Heart right ventricle (tissue), 16 donors: ENCODE measurements around the gene ARL15. TPM values are rescaled to one million over a fixed set of nuclear protein-coding genes. Genes with fewer than 3 reads are reported as not detected.
A peak's percentile ranks its signal among the peaks of the same experiment; 100 is the strongest.
"Not testable (repeated sequence)": the region's sequence is repeated elsewhere in the genome, so short reads cannot be mapped to it uniquely, and the experiment has no call there.

Source experiments
- ATAC-seq, 8 donors: fragments of 200-7000 bp; cut with Tn5 transposase; one replicate each; pipeline ENCODE4 v1.9.1; 2020; ENCODE audit warnings: mild to moderate bottlenecking in 8 of 8, moderate library complexity in 8 of 8, moderate number of reproducible peaks in 1 of 8
- DNase-seq, 2 donors: peaks; one replicate each; pipeline ENCODE4 v3.0.0-alpha.2; 2020
- H3K27ac ChIP-seq, 10 donors: fragments of 200-600 bp; sonication (generic) in 2 of 10; one replicate each; pipeline versions ENCODE4 v1.5.0 to v1.8.0; 2020 to 2022; ENCODE audit warnings: mild to moderate bottlenecking in 3 of 10
- H3K27me3 ChIP-seq, 7 donors: fragments of 200-600 bp; one replicate each; pipeline ENCODE4 v1.8.0; 2021 to 2022; ENCODE audit warnings: mild to moderate bottlenecking in 2 of 7
- H3K36me3 ChIP-seq, 9 donors: fragments of 200-600 bp; sonication (generic) in 1 of 9; one replicate each; pipeline versions ENCODE4 v1.5.0 to v1.8.0; 2020 to 2022; ENCODE audit warnings: mild to moderate bottlenecking in 2 of 9
- H3K4me1 ChIP-seq, 9 donors: fragments of 200-600 bp; sonication (generic) in 1 of 9; one replicate each; pipeline versions ENCODE4 v1.5.0 to v1.8.0; 2020 to 2022; ENCODE audit warnings: mild to moderate bottlenecking in 4 of 9
- H3K4me3 ChIP-seq, 10 donors: fragments of 200-600 bp; sonication (generic) in 2 of 10; one replicate each; pipeline versions ENCODE4 v1.5.0 to v1.8.0; 2020 to 2022; ENCODE audit warnings: mild to moderate bottlenecking in 7 of 10, moderate library complexity in 2 of 10
- H3K9me3 ChIP-seq, 11 donors: fragments of 200-600 bp in 10 of 11; sonication (generic) in 2 of 11; one replicate each; pipeline versions ENCODE4 v1.5.0 to v1.8.0; 2013 to 2022; ENCODE audit warnings: mild to moderate bottlenecking in 2 of 11, control low read depth in 1 of 11, moderate library complexity in 1 of 11
- CTCF ChIP-seq, 9 donors: fragments of 200-600 bp; sonication (generic) in 2 of 9; IDR thresholded peaks; one replicate each; pipeline versions ENCODE4 v1.5.0 to v1.8.0; 2021 to 2022; ENCODE audit warnings: antibody characterized with exemption in 9 of 9, mild to moderate bottlenecking in 5 of 9, moderate library complexity in 1 of 9
- WGBS, 2 donors: extraction: QIAGEN DNeasy Blood & Tissue Kit; methylation state at CpG; one replicate each; pipeline ENCODE4 v1.1.7; 2013; ENCODE audit warnings: inconsistent platforms in 1 of 2; 5-methylcytosine and 5-hydroxymethylcytosine counted together
- intact Hi-C, 10 donors: fragments of 100-400 bp; cut with DNase I; formaldehyde crosslinking; loops; one replicate each; pipeline versions ENCODE4 v1.11.1 to v1.14.2; 2022
- polyA plus RNA-seq, 2 donors: library from polyadenylated mRNA; stranded (reverse); fragments of 200-250 nt; gene quantifications; one replicate each; pipeline ENCODE4 v1.2.3, GENCODE V29; 2013
- total RNA-seq, 10 donors: library from RNA; stranded (reverse); fragmentation: NEBNext Ultra II Directional in 3 of 10; extraction: Animal tissue kit (Norgen Biotek cat#: 25700) in 3 of 10; gene quantifications; one replicate each; pipeline versions ENCODE4 v1.2.1 to v1.2.4, GENCODE V29; 2021 to 2023
- donor health status: Arrhythmogenic right ventricular cardiomyopathy.
- donor health status: ischemic (EF 13 %, LVEDD 7.1; RV severe dilation, severe dysfunction).
- donor health status: healthy with polysubstance abuse.
- donor health status: DM: no; HTN: yes; CAD: no.
- donor health status: DM: no; HTN: no; CAD: no.
- donor health status: ischemic (EF 25% LVEDD 6.9; RV normal size, moderate dysfunction).
- donor health status: ischemic (EF 25% LVEDD 5.7; RV mildly dilated, moderate dysfunction).
- donor health status: healthy.
- donor health status: DM: yes; HTN: yes; CAD: no.
- donor health status: Ischemic cardiomyopathy.
- donor health status: ischemic (EF 35%, LVEDD 5.7; RV mildly dilated, moderate dysfunction).
- donor health status: nonischemic (EF 11% LVEDD 7.7; RV severe dilation, severe dysfunction).
- donor health status: DM: yes; HTN: yes; CAD: no.
- donor health status: PGD.
- donor health status: ischemic (EF 29% LVEDD 5.4; RV normal size, mild dysfunction).
- donor health status: nonischemic (EF 23%, LVEDD 6.1; RV moderate dilation, normal function).

ARL15 gene
- total and polyA plus RNA-seq, 12 donors: 7.8 to 31.8 (median 26.9) TPM

- Histone ChIP-seq H3K4me3 (no peak overlapping the region), H3K27ac (no peak overlapping the region), H3K27me3 (no peaks in the 10 kb centered on the region), H3K36me3 (peaks cover 0 to 5% (median 0%) of the 10 kb centered on the region in 9 donors), H3K9me3 (no peaks in the 10 kb centered on the region), H3K4me1 (peaks cover 0 to 25% (median 5%) of the 10 kb centered on the region in 9 donors)
- no peak for DNase-seq
- WGBS, 2 donors: 81 to 94% methylated on average over 3 of the region's 3 CpGs
- intact Hi-C loops: no loop called here
- no peak for ATAC-seq
- TF ChIP-seq CTCF (IDR thresholded peaks at IDR 0.05): no peak
These were observed 246.6 kb downstream of the ARL15 start for GRCh38 chr5:54063817-54064216.

- Histone ChIP-seq H3K4me1 (peaks cover 0 to 16% (median 0%) of the 10 kb centered on the region in 9 donors), H3K9me3 (no peaks in the 10 kb centered on the region), H3K36me3 (peaks cover 0 to 5% (median 0%) of the 10 kb centered on the region in 9 donors), H3K27me3 (no peaks in the 10 kb centered on the region), H3K4me3 (no peak overlapping the region), H3K27ac (no peak overlapping the region)
- DNase-seq (no peak), ATAC-seq (no peak)
- WGBS, 2 donors: 58 to 70% methylated on average over 3 of the region's 3 CpGs
- intact Hi-C loops: no loop called here
- no peak for TF ChIP-seq CTCF (IDR thresholded peaks at IDR 0.05)
These were observed 247.4 kb downstream of the ARL15 start for GRCh38 chr5:54062958-54063357.

- ATAC-seq, DNase-seq, H3K4me3 ChIP-seq, H3K36me3 ChIP-seq, H3K9me3 ChIP-seq, intact Hi-C loops, H3K27ac ChIP-seq, H3K27me3 ChIP-seq: not testable (repeated sequence)
- 72 to 86% methylated on average over 3 of the region's 3 CpGs for WGBS, 2 donors
- peaks cover 0 to 11% (median 0%) of the 10 kb centered on the region in 9 donors for H3K4me1 ChIP-seq
These were observed 249.5 kb downstream of the ARL15 start for GRCh38 chr5:54060919-54061318.

GRCh38 chr5:54049963-54050362 lies 260.4 kb downstream of the ARL15 start:
- no peaks in the 10 kb centered on the region for H3K9me3 ChIP-seq
- no peak for DNase-seq
- TF ChIP-seq CTCF (IDR thresholded peaks at IDR 0.05): no peak
- H3K4me3 ChIP-seq: no peak overlapping the region
- H3K4me1 ChIP-seq: peaks cover 0 to 17% (median 0%) of the 10 kb centered on the region in 9 donors
- intact Hi-C loops: loop anchor here in 1 of 10 donors (10.0 kb wide), 1 partner anchor 575 kb away; no protein-coding TSS in a partner anchor
- H3K27me3 ChIP-seq: no peaks in the 10 kb centered on the region
- ATAC-seq: peak in 7 of 8 donors; percentile 59 to 86 (median 73)
- WGBS, 2 donors: 10 to 34% methylated on average over 2 of the region's 2 CpGs
- H3K36me3 ChIP-seq: no peaks in the 10 kb centered on the region
- H3K27ac ChIP-seq: peak overlapping the region in 8 of 10 donors; percentile 4 to 83 (median 50)

- DNase-seq (no peak), ATAC-seq (peak in 3 of 8 donors; percentile 33 to 54 (median 35))
- intact Hi-C loops: no loop called here
These were observed 261.2 kb downstream of the ARL15 start for GRCh38 chr5:54049144-54049543.

More at GRCh38 chr5:54049144-54049543, 261.2 kb downstream of the ARL15 start:
- Histone ChIP-seq H3K9me3 (no peaks in the 10 kb centered on the region), H3K27ac (peak overlapping the region in 2 of 10 donors; percentile 47 to 83), H3K4me3 (no peak overlapping the region), H3K36me3 (no peaks in the 10 kb centered on the region), H3K4me1 (peaks cover 0 to 19% (median 0%) of the 10 kb centered on the region in 9 donors), H3K27me3 (no peaks in the 10 kb centered on the region)
- 92 to 100% methylated on average over 1 of the region's 1 CpG for WGBS, 2 donors
- no peak for TF ChIP-seq CTCF (IDR thresholded peaks at IDR 0.05)
